ENCODE measurements around the gene GXYLT2.
A peak's percentile ranks its signal among the peaks of the same experiment; 100 is the strongest.
"Not testable (repeated sequence)": the region's sequence is repeated elsewhere in the genome, so short reads cannot be mapped to it uniquely, and the experiment has no call there.

GXYLT2 gene

GRCh38 chr3:72977060-72977808 is 89.4 kb downstream of the GXYLT2 start:
- DNase-seq: no peak

DNA sequence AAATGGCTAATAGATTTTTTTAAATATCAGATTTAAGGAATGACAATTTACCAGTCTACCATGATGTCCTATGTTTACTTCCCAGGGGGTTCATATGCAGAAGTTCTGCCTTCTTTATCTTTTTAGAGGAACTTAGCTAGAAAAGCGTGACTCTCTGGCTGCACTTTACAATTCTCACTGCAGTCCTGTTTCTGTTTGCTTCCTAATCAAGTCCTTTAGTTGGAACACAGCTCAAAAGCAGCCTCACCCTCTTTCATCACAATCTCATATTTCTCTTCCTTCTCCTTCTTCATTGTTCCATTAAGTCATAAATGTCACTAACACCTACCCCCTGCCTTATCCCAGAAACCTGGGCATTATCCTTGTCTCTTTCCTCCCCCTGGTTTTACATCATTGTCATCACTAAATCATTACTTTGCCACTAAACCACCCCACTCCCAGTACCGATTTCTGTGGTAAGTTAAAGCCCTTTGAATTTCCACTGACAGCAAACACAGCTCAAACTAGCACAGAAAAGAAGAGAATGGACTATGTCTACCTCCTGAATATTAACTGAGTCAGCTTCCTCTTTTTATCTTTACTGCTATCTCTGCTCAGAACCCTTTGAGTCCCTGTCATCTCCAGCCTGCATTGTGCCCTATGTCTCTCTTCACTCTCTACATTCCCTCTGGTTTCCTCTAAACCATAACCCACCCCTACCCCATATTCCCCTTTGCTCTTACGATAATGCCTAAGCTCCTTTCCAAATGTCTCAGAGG is 94.9 kb downstream of the GXYLT2 start:
- no peak for DNase-seq

DNA sequence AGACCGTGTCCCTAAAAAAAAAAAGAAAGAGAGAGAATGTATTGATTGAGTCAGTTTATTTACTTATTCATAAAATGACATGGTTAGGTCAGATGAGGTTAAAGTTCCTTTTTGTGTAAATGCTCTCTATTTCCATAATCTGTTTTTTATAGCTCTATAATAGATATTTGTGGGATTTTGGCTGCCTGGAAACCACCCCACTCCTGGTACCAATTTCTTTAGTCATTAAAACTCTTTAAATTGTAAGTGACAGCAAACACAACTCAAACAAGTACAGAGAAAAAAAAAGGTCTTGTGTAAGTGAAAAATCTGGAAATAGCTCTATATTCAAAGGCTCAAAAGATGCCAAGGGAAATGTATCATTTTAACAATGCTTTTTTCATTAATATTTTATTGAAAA is 97.7 kb downstream of the GXYLT2 start:
- DNase-seq: no peak

DNA sequence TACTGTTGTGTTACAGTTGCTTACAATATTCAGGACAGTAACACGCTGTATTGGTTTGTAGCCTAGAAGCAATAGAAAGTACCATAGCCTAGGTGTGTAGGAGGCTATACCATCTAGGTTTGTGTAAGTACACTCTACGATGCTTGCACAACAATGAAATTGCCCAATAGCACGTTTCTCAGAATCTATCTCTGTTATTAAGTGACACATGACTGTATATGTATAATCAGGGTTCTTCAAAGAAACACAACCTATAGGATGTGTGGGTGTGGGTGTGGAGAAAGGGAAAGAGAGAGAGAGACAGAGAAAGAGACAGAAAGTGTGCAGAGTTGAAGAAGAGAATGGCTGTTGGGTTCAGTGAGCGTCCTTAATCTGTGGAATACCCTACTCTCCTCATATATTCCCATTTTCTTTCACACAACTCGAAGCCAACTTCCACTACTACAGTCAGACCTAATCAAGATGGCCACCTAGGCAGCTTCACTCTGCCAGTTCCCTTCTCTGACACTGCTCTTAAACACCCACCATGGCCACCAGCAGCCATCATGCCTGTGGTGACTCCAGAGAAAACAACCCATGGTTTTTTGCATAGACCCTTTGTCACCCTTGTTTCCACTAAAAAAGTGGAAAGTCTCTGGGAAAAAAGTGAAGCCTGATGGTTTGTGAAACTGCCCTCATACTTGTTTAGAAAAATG is 103.0 kb downstream of the GXYLT2 start:
- no peak for DNase-seq

DNA sequence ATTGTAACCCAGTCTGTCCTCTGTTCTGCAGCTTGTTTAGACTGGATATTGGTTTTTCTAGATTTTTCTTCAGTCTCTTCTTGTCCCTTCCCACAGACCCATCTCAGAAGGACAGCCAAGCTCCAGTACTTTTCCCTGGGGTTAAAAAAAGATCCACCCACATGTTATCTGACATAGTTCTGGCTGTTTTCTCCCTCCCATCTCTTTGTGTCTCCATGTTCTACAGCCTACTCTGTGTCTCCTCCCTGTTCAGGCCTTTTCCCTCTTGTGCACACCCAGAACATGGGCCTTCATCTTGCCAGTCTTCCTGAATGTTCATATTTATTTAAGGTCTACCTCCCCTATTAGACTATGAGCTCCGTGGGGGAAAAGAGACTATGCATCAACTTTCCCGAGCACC is 103.7 kb downstream of the GXYLT2 start:
- no peak for DNase-seq

GRCh38 chr3:72993391-72993790 is 105.5 kb downstream of the GXYLT2 start:
- DNase-seq: no peak

DNA sequence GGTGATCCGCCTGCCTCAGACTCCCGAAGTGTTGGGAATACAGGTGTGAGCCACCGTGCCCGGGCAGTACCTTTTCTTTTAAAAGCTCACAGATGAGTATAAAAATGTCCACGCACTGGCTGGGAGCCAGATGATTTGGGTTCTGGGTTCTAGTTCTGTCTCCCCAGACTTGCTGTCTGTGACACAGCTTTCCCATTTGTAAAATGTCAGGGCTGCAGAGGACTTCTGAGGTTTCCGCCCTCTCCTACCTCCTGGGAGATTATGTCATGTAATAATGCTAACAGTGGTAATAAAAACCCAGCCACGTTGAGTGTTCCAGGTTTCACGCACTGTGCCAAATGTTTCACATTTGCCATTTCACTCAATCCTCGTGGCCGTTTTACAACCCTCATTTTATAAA is 107.5 kb downstream of the GXYLT2 start:
- DNase-seq: no peak

GRCh38 chr3:72996121-72996472 is 108.3 kb downstream of the GXYLT2 start:
- DNase-seq: no peak

DNA sequence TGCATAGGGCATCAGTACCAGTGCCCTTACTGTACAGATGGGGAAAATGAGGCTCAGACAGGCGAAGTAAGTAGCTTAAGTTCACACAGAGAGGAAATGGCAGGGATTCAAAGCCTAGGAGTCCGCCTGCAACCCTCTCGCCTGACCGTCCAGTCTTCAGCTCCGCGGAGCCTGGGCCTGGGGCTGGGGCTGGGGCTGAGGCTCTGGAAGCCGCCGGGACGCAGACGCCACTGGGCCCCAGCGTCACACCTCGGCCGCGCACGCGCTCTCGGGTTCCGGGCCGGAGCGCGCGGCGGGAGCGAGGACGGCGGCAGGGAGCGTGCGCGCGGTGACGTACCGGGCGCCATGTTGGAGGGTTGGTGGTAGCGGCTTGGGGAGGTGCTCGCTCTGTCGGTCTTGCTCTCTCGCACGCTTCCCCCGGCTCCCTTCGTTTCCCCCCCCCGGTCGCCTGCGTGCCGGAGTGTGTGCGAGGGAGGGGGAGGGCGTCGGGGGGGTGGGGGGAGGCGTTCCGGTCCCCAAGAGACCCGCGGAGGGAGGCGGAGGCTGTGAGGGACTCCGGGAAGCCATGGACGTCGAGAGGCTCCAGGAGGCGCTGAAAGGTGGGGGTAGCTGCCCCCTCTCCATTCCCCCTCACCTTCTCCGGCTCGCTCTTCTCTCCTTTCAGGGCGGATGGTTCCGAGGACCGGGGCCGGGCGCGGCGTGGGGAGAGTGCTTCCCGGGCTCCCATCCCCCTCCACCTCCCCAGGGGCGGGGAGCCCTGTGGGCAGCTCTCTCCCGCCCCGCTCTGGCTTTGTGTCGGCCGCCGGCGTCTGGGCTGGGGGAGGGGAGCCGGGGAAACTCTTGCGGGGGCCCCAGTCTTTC is 108.9 kb downstream of the GXYLT2 start, which contains the start of gene PPP4R2:
Gene PPP4R2, plus strand, starts transcription at position 339 of the 861 bp plus-strand sequence. Its CDS starts 227 bp downstream, at position 566.
- peak; percentile 65 for DNase-seq

DNA sequence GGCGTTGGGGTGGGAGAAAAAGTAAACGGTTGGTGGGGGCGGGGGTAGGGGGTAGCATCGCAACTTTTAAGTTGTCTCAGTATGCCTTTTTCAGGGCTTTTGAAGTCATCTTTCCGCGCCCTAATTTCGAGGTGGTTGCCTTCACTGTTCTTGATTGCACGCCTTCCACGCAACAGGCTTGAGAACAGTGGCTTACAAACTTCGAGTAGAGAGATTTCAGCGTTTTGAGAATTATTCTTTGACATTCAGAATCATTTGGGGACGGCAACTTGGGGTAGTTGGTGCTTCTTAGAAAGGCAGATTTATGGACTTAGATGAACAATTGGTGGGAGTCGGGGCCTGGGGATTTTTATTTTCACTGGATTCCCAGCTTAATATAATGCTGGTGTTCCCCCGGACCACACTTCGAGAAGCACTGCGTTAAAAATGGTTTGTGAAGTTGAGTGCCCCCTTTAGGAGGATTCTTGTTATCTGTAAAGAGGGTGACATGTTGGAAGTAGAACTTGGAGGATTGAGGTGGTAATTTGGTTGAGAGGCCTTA is 109.6 kb downstream of the GXYLT2 start:
- DNase-seq: peak; percentile 3

DNA sequence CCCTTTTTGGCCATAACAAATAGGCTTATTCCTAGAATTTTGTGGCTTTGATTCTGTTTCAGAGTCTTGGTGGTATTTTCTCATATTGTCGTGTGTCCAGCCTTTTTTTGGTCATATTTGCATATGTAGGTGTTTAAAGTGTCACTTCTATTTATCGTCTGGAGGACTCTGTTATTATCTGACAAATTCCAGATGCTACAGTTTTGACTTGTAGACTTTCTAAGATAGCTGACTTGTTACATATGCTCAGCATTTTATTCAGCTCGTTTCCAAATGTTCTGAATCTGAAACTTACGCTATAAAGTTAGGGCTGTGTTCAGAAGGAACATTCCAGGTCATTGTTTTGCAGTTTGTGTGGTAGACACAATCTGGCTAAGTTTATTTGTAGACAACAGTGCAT is 110.6 kb downstream of the GXYLT2 start:
- DNase-seq: no peak

GRCh38 chr3:72999951-73000350 is 112.1 kb downstream of the GXYLT2 start:
- no peak for DNase-seq

DNA sequence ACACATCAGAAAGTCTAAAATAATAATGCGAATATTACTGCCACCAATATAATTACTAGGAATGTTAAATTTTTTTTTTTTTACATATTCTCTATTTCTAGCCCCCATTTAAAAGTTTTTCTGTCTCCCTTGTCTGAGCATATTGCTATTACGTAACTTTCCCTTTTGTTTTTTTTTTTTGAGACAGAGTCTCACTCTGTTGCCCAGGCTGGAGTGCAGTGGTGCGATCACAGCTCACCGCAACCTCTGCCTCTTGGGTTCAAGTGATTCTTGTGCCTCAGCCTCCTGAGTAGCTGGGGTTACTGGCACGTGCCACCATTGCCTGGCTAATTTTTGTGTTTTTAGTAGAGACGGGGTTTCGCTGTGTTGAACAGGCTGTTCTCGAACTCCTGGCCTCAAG is 115.2 kb downstream of the GXYLT2 start:
- DNase-seq: not testable (repeated sequence)

GRCh38 chr3:73004316-73004715 is 116.5 kb downstream of the GXYLT2 start:
- DNase-seq: no peak

GRCh38 chr3:73007992-73008712 is 120.3 kb downstream of the GXYLT2 start:
- DNase-seq: no peak

DNA sequence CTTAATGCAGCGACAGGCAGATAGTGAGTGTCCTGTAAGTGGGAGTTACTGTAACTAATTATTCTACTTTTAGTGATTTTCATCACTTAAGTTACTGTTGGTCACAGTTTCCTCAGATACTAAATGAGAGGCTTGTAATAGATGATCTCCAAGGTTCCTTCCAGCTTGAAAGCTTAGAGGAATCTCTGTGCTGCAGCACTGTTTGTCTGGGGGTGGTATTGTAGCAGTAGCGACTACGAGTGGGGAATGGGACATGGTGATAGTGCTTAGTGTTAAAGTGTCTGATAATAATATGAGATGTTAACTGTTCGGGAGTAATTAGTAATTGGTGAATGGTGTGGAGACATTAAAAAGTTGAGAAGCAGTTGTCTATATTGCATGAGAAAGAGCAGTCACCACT is 121.2 kb downstream of the GXYLT2 start:
- no peak for DNase-seq

DNA sequence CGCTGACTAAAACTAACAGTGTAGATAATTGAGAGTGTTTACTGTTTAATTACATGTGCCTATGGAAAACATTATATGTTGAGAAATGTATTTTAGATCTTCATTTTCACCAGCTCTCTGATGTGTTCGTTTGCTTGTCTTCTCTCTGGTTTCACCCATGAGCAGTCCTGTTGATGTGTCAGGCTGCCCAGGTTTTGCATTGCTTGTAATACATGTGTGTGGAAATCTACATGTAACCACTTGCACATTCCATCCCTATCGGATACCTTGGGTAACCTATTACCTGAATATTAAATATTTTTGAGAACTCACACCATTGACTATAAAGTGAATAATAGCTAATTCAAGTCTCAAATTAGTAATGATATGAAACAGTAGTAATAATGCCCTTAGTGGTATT is 121.9 kb downstream of the GXYLT2 start:
- DNase-seq: no peak

DNA sequence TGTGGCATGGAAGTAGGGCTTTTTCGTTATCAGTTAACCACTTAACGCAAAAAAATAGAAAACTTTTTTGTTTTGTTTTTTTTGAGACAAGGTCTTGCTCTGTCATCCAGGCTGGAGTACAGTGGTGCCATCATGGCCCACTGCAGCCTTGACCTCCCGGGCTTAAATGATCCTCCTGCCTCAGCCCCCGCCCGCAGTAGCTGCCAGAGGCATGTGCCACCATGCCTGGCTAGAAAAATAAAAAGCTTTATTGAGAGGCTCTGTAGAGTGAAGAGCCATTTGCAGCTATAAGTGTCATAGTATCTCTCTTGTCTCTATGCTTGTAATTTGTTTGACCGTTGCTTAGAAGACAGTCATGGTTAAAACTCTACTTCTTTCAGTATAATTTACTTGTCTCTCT is 122.3 kb downstream of the GXYLT2 start:
- DNase-seq: no peak

DNA sequence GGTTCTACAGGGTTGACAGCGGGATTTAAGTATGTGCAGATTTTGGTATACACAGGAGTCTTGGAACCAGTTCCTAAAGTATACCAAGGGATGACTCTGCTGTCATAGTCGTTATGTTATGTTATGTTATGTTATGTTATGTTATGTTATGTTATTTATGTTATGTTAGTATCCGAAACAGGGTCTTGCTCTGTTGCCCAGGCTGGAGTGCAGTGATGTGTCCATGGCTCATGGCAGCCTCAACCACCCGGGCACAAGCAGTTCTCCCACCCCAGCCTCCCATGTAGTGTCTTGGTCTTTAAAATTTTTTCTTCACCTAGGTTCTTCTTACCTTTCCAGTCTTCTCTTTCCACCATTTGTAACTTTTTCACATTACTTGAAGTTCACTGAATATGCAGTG is 130.5 kb downstream of the GXYLT2 start:
- DNase-seq: no peak

DNA sequence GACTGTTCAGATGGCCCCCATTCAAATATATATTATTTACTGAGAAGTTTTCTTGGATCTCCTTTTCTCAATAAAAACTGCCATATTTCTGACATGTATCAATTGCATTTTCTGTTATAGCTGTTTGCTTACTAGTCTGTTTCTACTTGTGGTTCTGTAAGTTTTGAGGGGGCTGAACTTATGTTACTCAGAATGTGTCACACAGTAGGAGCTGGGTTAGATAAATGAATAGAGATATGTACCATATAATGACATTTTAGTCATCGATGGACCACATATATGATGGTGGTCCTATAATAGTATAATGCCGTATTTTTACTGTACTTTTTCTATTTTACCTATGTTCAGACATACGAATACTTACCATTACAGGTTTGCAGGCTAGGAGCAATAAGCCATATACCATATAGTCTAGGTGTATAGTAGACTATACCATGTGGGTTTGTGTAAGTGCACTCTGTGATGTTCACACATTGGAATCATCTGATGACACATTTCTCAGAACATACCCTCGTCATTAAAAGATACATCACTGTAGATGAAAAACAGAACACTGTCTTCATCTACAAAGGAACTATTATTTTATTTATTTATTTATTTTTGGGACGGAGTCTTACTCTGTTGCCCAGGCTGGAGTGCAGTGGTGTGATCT is 131.1 kb downstream of the GXYLT2 start:
- no peak for DNase-seq

DNA sequence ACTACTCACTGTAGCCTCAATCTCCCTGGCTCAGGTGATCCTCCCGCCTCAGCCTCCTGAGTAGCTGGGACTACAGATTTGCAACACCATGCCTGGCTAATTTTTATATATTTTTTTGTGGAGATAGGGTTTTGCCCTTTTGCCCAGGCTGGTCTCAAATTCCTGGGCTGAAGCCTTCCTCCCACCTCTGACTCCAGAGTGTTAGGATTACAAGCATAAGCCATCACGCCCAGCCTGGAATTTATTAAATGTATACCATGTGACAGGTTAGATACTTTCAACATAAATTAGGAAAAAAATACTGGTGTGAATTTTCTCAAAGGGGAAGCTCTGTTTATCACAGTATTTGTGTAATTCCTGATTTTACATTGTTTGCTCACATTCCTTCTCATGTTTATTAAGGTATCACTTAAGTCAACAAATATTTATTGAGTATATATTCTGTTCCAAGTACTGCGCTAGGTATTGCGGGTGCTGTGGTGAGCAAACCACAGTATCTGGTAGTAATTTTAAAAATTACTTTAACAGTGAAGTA is 133.5 kb downstream of the GXYLT2 start:
- no peak for DNase-seq

All from DMS 273 treated with DMSO at 0.1 percent for 48 hours (cell line).